ENCODE data around the gene ADAMTSL5. TPM values are rescaled to one million over a fixed set of nuclear protein-coding genes. Genes with fewer than 3 reads are reported as not detected.

ADAMTSL5 gene
- total and polyA plus RNA-seq, 9 of the 15 experiments (the other 6 are each of a cell fraction or from before 2014, with no cell fraction given), result 1.0 to 11.6 (median 4.1) TPM

DNA sequence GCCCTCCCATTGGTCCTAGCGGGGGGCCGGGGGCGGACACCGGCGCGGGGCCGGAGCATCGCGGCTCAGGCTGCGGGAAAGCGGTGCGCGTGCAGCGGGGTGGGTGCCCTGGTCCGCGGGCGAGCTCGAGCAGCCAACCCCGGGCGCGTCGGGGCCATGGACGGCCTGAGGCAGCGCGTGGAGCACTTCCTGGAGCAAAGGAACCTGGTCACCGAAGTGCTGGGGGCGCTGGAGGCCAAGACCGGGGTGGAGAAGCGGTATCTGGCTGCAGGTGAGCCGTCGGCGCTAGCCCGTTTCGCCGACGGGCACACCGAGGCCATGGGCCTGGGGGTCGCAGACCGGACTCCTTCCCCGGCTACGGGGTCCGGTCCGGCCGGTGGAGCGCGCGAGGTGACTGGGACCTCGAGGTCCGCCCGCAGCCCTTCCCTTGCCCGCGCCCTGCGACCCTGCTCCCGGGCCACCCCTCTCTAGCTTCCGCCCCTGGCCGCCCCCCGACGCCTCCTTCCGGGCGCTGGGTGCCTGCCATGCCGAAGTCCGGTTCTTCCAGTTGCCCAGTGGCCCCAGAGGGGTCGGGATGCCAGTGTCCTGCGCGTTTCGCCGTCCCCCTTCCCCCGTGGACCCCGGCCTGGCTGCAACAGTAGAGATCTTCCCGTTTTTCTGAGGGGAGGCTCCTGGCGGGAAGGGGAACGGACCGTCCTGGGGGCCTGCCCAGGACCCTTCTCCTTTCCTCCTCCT, 21.5 kb downstream of the ADAMTSL5 start, which contains the start of gene REEP6 (continued):
- TF ChIP-seq, protein P1, sequence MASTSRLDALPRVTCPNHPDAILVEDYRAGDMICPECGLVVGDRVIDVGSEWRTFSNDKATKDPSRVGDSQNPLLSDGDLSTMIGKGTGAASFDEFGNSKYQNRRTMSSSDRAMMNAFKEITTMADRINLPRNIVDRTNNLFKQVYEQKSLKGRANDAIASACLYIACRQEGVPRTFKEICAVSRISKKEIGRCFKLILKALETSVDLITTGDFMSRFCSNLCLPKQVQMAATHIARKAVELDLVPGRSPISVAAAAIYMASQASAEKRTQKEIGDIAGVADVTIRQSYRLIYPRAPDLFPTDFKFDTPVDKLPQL (IDR thresholded peaks at IDR 0.05; ENCODE audit: extremely low read depth, insufficient read length), result no peak
- TF ChIP-seq ZNF830 (CRISPR knock-in tag; IDR thresholded peaks at IDR 0.05) (no peak), ZNF354B (CRISPR knock-in tag; IDR thresholded peaks at IDR 0.05) (no peak), SOX6 (IDR thresholded peaks at IDR 0.05) (peak; percentile 40; the same call in 1 of the 2 replicates), BDP1 (IDR thresholded peaks at IDR 0.05; ENCODE audit: insufficient read depth, insufficient read length) (no peak), KLF6 (CRISPR knock-in tag; IDR thresholded peaks at IDR 0.05; ENCODE audit: borderline replicate concordance) (no peak), TRIM28 (IDR thresholded peaks at IDR 0.05) (no peak), ZBTB1 (CRISPR knock-in tag; IDR thresholded peaks at IDR 0.05; ENCODE audit: borderline replicate concordance, low read depth) (peak; percentile 90), GABPB1 (CRISPR knock-in tag; IDR thresholded peaks at IDR 0.05) (no peak), KHSRP (IDR thresholded peaks at IDR 0.05) (no peak), PHF20 (IDR thresholded peaks at IDR 0.05; ENCODE audit: partially characterized antibody) (peak; percentile 28), ESRRB (CRISPR knock-in tag; IDR thresholded peaks at IDR 0.05; ENCODE audit: borderline replicate concordance) (no peak), PHF21A (IDR thresholded peaks at IDR 0.05; ENCODE audit: borderline replicate concordance, low read depth) (no peak), CEBPB (tag; IDR thresholded peaks at IDR 0.05) (no peak), NCOR1 (IDR thresholded peaks at IDR 0.05) (no peak)
- TF ChIP-seq, protein P2, sequence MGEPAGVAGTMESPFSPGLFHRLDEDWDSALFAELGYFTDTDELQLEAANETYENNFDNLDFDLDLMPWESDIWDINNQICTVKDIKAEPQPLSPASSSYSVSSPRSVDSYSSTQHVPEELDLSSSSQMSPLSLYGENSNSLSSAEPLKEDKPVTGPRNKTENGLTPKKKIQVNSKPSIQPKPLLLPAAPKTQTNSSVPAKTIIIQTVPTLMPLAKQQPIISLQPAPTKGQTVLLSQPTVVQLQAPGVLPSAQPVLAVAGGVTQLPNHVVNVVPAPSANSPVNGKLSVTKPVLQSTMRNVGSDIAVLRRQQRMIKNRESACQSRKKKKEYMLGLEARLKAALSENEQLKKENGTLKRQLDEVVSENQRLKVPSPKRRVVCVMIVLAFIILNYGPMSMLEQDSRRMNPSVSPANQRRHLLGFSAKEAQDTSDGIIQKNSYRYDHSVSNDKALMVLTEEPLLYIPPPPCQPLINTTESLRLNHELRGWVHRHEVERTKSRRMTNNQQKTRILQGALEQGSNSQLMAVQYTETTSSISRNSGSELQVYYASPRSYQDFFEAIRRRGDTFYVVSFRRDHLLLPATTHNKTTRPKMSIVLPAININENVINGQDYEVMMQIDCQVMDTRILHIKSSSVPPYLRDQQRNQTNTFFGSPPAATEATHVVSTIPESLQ (CRISPR knock-in tag; IDR thresholded peaks at IDR 0.05), result no peak
- TF ChIP-seq, protein P3, sequence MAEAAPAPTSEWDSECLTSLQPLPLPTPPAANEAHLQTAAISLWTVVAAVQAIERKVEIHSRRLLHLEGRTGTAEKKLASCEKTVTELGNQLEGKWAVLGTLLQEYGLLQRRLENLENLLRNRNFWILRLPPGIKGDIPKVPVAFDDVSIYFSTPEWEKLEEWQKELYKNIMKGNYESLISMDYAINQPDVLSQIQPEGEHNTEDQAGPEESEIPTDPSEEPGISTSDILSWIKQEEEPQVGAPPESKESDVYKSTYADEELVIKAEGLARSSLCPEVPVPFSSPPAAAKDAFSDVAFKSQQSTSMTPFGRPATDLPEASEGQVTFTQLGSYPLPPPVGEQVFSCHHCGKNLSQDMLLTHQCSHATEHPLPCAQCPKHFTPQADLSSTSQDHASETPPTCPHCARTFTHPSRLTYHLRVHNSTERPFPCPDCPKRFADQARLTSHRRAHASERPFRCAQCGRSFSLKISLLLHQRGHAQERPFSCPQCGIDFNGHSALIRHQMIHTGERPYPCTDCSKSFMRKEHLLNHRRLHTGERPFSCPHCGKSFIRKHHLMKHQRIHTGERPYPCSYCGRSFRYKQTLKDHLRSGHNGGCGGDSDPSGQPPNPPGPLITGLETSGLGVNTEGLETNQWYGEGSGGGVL (CRISPR knock-in tag; IDR thresholded peaks at IDR 0.05), result no peak
- TF ChIP-seq, protein P4, sequence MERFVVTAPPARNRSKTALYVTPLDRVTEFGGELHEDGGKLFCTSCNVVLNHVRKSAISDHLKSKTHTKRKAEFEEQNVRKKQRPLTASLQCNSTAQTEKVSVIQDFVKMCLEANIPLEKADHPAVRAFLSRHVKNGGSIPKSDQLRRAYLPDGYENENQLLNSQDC (CRISPR knock-in tag; IDR thresholded peaks at IDR 0.05), result no peak
